Measurements from ENCODE around the gene SYT15. TPM values are rescaled to one million over a fixed set of nuclear protein-coding genes. Genes with fewer than 3 reads are reported as not detected.

SYT15 gene
- total RNA-seq, 1 experiment from 2014 or later: 0.59 TPM

DNA sequence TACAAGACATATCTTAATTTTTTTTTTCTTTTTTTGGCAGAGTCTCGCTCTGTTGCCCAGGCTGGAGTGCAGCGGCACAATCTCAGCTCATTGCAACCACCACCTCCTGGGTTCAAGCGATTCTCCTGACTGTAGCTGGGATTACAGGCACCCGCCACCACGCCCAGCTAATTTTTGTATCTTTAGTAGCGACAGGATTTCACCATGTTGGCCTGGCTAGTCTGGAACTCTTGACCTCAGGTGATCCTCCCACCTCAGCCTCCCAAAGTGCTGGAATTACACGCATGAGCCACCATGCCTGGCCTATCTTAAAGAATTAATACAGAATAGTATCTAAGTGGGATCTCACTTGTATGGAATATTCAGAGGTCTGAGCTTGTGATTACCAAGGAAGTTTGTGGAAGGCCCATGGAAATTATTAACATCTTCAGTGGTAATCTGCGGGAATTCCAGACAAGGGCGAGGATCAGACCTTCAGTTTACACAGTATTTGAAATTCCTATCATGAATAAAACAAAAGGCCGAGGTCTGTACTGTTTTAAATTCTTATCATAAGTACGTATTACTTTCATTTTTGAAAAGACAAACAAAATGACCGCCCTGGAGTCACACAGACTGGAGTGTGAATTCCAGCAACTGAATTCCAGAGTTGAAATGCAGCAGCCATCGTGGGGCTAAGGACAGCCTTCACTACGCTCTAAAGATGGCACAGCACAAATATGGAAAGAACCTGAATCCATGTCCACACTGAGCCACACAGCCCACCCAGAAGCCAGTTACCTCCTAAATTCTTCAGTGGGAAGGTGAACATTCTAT, 39.1 kb upstream of the SYT15 start:
- no peaks in the 10 kb centered on the region for H3K79me2 ChIP-seq (ENCODE audit: insufficient read depth, low read length)
- no peaks in the 10 kb centered on the region for H3K9me3 Mint-ChIP-seq
- no peak overlapping the region for H2AFZ ChIP-seq (ENCODE audit: low read length)
- no peak overlapping the region for H3K4ac ChIP-seq (ENCODE audit: low read depth, low read length)
- TF ChIP-seq, protein P1, sequence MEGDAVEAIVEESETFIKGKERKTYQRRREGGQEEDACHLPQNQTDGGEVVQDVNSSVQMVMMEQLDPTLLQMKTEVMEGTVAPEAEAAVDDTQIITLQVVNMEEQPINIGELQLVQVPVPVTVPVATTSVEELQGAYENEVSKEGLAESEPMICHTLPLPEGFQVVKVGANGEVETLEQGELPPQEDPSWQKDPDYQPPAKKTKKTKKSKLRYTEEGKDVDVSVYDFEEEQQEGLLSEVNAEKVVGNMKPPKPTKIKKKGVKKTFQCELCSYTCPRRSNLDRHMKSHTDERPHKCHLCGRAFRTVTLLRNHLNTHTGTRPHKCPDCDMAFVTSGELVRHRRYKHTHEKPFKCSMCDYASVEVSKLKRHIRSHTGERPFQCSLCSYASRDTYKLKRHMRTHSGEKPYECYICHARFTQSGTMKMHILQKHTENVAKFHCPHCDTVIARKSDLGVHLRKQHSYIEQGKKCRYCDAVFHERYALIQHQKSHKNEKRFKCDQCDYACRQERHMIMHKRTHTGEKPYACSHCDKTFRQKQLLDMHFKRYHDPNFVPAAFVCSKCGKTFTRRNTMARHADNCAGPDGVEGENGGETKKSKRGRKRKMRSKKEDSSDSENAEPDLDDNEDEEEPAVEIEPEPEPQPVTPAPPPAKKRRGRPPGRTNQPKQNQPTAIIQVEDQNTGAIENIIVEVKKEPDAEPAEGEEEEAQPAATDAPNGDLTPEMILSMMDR (conservative IDR thresholded peaks at IDR 0.05): no peak
- H4K91ac ChIP-seq (ENCODE audit: insufficient read length, low read depth, low read length): no peak overlapping the region
- H3K9me3 ChIP-seq (ENCODE audit: control insufficient read depth, low read depth, low read length): no peaks in the 10 kb centered on the region
- no peak overlapping the region for H4K5ac ChIP-seq (ENCODE audit: insufficient read length, low read depth, low read length)
- H3K27me3 ChIP-seq (ENCODE audit: insufficient read depth, low read length): no peaks in the 10 kb centered on the region; the same call in 1 of the 2 replicates
- no peak overlapping the region for H3K4me2 ChIP-seq (ENCODE audit: insufficient read depth, insufficient read length, low read length)
- no peaks in the 10 kb centered on the region for H3K79me1 ChIP-seq (ENCODE audit: insufficient read depth, low read depth, low read length, poor library complexity, severe bottlenecking)
- no peak overlapping the region for H4K8ac ChIP-seq (replicated peaks; ENCODE audit: insufficient read length, low read depth, low read length)
- H2BK12ac ChIP-seq (ENCODE audit: insufficient read length, low read depth, low read length): no peak overlapping the region
- H2BK20ac ChIP-seq (ENCODE audit: low read depth, low read length, poor library complexity, severe bottlenecking): no peak overlapping the region
- H2BK15ac ChIP-seq (ENCODE audit: low read depth, low read length): no peak overlapping the region
- H3K14ac ChIP-seq (ENCODE audit: insufficient read depth, low read length): no peak overlapping the region
- H3K9ac ChIP-seq (ENCODE audit: extremely low read depth, insufficient read length, low read length): no peak overlapping the region
- H3K27ac Mint-ChIP-seq: no peak overlapping the region
- no peak overlapping the region for H3K56ac ChIP-seq (ENCODE audit: insufficient read length, low read depth, low read length)
- H3K23me2 ChIP-seq (ENCODE audit: insufficient read length, low read depth, low read length, poor library complexity, severe bottlenecking): peaks cover 3% of the 10 kb centered on the region
- no peaks in the 10 kb centered on the region for H4K20me1 ChIP-seq (ENCODE audit: control insufficient read depth, insufficient read depth, insufficient read length)
- no CpG with 5 or more reads among the region's 14 CpGs for WGBS (ENCODE audit: extremely low coverage, insufficient read length, low lambda C conversion rate)
- no peak overlapping the region for H3T11ph ChIP-seq (ENCODE audit: low read length)
- H3K18ac ChIP-seq (ENCODE audit: insufficient read length, low read depth, low read length): no peak overlapping the region
- no peak overlapping the region for H2BK5ac ChIP-seq (ENCODE audit: insufficient read length, low read length)
- DNase-seq: no peak
- H2BK120ac ChIP-seq (ENCODE audit: low read depth, low read length, poor library complexity, severe bottlenecking): no peak overlapping the region
- peaks cover 31% of the 10 kb centered on the region for H3K27me3 Mint-ChIP-seq (ENCODE audit: low read depth)
- peaks cover 12% of the 10 kb centered on the region; the same call in 1 of the 2 replicates for H3K4me1 ChIP-seq (ENCODE audit: insufficient read depth, low read length)
- H3K27ac ChIP-seq (ENCODE audit: insufficient read length, low read depth, low read length): no peak overlapping the region
- no peak overlapping the region for H3K23ac ChIP-seq (ENCODE audit: insufficient read length, low read depth, low read length)
- peak overlapping the region in 1 of 2 experiments; percentile 23; a peak in 2 of 5 replicates for H3K4me3 Mint-ChIP-seq
- peaks cover 35 to 46% of the 10 kb centered on the region in 2 experiments for H3K4me1 Mint-ChIP-seq
- no peak overlapping the region for H2AK5ac ChIP-seq (ENCODE audit: insufficient read length, low read length)
- H3K36me3 Mint-ChIP-seq (ENCODE audit: insufficient read depth in 1 of 3, low read depth in 3 of 3): no peaks in the 10 kb centered on the region
